Motor neuron (in vitro differentiated cells): Measurements from ENCODE around the gene PIM1. TPM values are rescaled to one million over a fixed set of nuclear protein-coding genes. Genes with fewer than 3 reads are reported as not detected.
"Not testable (repeated sequence)": the region's sequence is repeated elsewhere in the genome, so short reads cannot be mapped to it uniquely, and the experiment has no call there.

Experiments used
- ATAC-seq, 8 experiments: fragments of 200-7000 bp; cut with Tn5 transposase; replicated peaks in 6 of 8; 2 replicates each; pipeline ENCODE4 v1.8.0; 2021; ENCODE audit warnings: mild to moderate bottlenecking in 8 of 8, moderate library complexity in 8 of 8
- H3K27ac ChIP-seq, 2 donors: fragments of 250-450 bp; sonication (Bioruptor Pico); 2 replicates each; pipeline ENCODE4 v1.9.0; 2021; ENCODE audit warnings: antibody characterized with exemption in 2 of 2, mild to moderate bottlenecking in 2 of 2, moderate library complexity in 1 of 2
- H3K4me1 ChIP-seq, 2 donors: fragments of 250-450 bp; sonication (Bioruptor Pico); replicated peaks in 1 of 2; 2 replicates each; pipeline ENCODE4 v1.6.1; 2021; ENCODE audit warnings: antibody characterized with exemption in 2 of 2, mild to moderate bottlenecking in 2 of 2, moderate library complexity in 1 of 2
- H3K4me3 ChIP-seq, 5 donors: fragments of 250-450 bp; sonication (Bioruptor Pico); 2 replicates each; pipeline ENCODE4 v1.9.0; 2021; ENCODE audit warnings: antibody characterized with exemption in 5 of 5, mild to moderate bottlenecking in 5 of 5, moderate library complexity in 4 of 5
- WGBS, 10 experiments: fragments of 450-650 bp; shearing (Covaris generic); methylation state at CpG; one replicate each; pipeline ENCODE4 v1.0.0; 2022; 5-methylcytosine and 5-hydroxymethylcytosine counted together
- in situ Hi-C, 9 experiments: fragments of 400-800 bp; cut with MboI; loops; one replicate each; pipeline ENCODE4 v1.15.0; 2021; ENCODE audit warnings: low sequenced_read_pairs in 9 of 9, low pct_unique_long_range_greater_than_20kb in 2 of 9; ENCODE audit not compliant: unreplicated experiment in 9 of 9
- total RNA-seq, 8 experiments: library from RNA; unstranded; fragments of 300-600 nt; gene quantifications; 2 replicates each; pipeline versions ENCODE4 v1.2.3 to v1.2.4, GENCODE V29; 2022

PIM1 gene
- total RNA-seq, 8 experiments from 2014 or later = 3.1 to 26.3 (median 17.9) TPM

DNA sequence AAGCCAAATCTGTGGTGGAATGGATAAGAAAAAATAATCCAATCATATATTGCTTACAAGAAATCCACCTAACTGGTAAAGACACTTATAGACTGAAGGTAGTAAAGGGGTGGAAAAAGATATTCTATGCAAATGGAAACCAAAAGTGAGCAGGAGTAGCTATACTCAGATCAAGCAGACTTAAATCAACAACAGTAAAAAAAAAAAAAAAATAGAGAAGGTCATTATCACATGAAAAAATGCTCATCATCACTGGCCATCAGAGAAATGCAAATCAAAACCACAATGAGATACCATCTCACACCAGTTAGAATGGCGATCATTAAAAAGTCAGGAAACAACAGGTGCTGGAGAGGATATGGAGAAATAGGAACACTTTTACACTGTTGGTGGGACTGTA lies 24.9 kb downstream of the PIM1 start:
- H3K27ac ChIP-seq, H3K4me1 ChIP-seq, H3K4me3 ChIP-seq, ATAC-seq, in situ Hi-C loops: not testable (repeated sequence)
- WGBS, 10 experiments = no CpG with 5 or more reads among the region's 1 CpG

DNA sequence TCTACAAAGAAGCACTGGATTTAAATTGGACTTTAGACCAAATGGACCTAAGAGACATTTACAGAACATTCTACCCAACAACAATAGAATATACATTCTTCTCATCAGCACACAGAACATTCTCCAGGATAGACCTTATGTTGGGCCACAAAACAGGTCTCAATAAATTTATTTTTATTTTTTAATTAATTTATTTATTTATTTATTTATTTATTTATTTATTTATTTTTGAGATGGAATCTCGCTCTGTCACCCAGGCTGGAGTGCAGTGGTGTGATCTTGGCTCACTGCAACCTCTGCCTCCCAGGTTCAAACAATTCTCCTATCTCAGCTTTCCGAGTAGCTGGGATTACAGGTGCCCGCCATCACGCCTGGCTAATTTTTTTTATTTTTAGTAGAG lies 26.5 kb downstream of the PIM1 start:
- H3K4me1 ChIP-seq, H3K27ac ChIP-seq, in situ Hi-C loops, H3K4me3 ChIP-seq, ATAC-seq: not testable (repeated sequence)
- WGBS, 10 experiments = 0 to 100% (median 79%) methylated on average over 1 to 4 of the region's 4 CpGs; no CpG with 5 or more reads in 3 of the 10 experiments

DNA sequence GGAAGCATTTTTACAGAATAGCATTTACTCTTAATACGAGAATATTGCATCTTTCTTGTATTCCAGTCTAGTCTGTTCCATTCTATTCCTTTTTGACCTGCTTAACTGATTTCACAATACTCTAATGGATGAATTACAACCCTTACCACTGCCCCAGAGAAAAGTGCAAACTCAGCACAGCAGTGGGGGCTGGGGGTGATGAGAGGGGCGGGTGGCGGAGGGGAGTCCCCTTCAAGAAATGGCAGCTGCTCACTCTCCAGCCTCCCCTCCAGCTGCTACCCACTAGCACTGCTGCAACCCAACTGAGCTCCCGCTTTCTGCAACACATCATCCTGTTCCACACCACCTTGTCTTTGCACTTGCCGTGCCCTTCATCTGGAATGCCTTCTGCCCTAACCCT lies 30.1 kb downstream of the PIM1 start:
- 4 to 60% (median 60%) methylated on average over 1 to 4 of the region's 5 CpGs; no CpG with 5 or more reads in 3 of the 10 experiments for WGBS, 10 experiments
- peaks cover 0 to 6% of the 10 kb centered on the region in 2 donors for H3K4me1 ChIP-seq
- in situ Hi-C loops = loop anchor here in 4 of 9 experiments (10.0 to 25.0 kb wide), 3 partner anchors 163 to 313 kb away; partner anchors contain the start of gene C6orf89 (in 3 of the 4)
- ATAC-seq = peak in 5 of 8 experiments; percentile 33 to 71 (median 57)
- H3K27ac ChIP-seq = no peak overlapping the region
- no peak overlapping the region for H3K4me3 ChIP-seq

DNA sequence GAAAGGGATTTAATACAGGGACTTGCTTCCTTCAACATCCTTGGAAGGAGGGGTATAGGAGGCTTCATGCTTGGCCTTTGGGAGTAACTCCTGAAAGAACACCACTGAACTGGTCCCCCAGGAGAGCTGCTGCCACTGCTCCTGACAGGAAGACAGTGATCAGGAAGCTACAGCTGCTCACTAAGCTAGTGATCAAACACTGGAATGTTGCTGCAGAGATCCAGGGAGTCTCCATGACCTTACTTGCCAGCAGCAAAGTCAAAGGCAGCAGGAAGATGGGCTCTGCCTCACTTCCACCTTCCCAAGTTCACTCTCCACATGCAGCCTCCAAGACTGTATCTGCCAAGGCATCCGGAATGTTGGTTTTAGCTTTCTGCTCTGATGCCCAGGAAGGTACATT lies 31.8 kb downstream of the PIM1 start:
- peaks cover 0 to 6% of the 10 kb centered on the region in 2 donors for H3K4me1 ChIP-seq
- no peak overlapping the region for H3K27ac ChIP-seq
- no peak for ATAC-seq
- in situ Hi-C loops = loop anchor here in 4 of 9 experiments (10.0 to 25.0 kb wide), 3 partner anchors 164 to 314 kb away; partner anchors contain the start of gene C6orf89 (in 3 of the 4)
- WGBS, 10 experiments = 100% methylated on average over 1 of the region's 1 CpG; no CpG with 5 or more reads in 8 of the 10 experiments
- H3K4me3 ChIP-seq = no peak overlapping the region

DNA sequence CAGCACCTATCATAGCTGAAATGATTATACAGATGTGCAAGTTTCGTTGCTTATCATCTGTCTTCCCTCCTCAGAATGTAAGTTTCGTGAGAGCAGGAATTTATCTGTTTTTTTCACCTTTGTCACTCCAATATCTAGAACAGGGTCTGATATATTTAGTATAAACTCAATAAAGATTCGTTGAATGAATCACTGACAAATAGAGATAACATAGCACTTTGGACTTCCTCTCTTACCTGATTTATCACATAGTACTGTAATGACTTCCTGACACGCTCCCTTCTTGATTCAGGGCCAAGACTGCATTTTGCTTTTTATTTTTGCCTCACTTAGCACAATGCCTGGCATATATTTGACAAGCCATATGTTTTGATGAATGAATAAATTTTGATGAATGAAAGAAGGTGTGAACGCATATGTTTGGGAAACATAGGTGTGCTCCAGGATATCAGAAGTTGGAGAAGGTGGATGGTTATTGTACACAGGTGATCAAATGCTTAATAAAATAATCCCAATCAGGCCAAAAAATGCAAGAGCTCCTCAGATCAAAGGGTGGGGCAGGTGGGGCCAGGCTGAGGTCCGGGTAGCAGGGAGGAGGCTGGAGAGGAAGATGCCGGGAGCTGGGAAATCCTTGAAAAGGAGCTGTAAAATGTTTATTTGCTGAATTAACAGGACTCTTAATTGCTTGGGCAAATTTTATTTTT lies 33.0 kb downstream of the PIM1 start:
- H3K4me1 ChIP-seq = peaks cover 0 to 6% of the 10 kb centered on the region in 2 donors
- WGBS, 10 experiments = 54 to 90% (median 74%) methylated on average over 2 to 6 of the region's 7 CpGs
- H3K27ac ChIP-seq = no peak overlapping the region
- no peak overlapping the region for H3K4me3 ChIP-seq
- in situ Hi-C loops = loop anchor here in 4 of 9 experiments (10.0 to 25.0 kb wide), 3 partner anchors 166 to 316 kb away; partner anchors contain the start of gene C6orf89 (in 3 of the 4)
- ATAC-seq = no peak

DNA sequence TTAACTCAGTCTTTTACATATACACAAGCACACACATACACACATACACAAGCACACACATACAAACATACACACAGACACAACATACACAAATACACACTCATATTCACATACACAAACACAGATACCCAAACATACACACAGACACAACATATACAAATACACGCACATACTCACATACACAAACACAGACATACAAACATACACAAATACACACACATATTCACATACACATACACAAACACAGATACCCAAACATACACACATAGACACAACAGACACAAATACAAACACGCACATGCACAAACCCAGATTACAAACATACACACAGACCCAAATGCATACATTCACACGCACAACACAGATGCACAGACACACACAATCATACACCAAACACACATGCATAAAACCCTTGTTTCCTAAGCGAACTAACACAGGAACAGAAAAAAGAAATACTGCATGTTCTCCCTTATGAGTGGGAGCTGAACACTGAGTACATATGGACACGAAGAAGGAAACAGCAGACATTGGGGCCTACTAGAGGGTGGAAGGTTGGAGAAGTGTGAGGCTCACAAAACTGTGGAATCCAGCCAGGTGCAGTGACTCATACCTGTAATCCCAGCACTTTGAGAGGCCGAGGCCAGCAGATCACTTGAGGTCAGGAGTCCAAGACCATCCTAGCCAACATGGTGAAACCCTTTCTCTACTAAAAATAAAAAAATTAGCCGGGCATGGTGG lies 34.2 kb downstream of the PIM1 start:
- no peak overlapping the region for H3K27ac ChIP-seq
- in situ Hi-C loops = loop anchor here in 4 of 9 experiments (10.0 to 25.0 kb wide), 3 partner anchors 167 to 317 kb away; partner anchors contain the start of gene C6orf89 (in 3 of the 4)
- WGBS, 10 experiments = 40 to 100% (median 84%) methylated on average over 1 to 5 of the region's 7 CpGs; no CpG with 5 or more reads in 2 of the 10 experiments
- H3K4me3 ChIP-seq = no peak overlapping the region
- peaks cover 0 to 6% of the 10 kb centered on the region in 2 donors for H3K4me1 ChIP-seq
- no peak for ATAC-seq

DNA sequence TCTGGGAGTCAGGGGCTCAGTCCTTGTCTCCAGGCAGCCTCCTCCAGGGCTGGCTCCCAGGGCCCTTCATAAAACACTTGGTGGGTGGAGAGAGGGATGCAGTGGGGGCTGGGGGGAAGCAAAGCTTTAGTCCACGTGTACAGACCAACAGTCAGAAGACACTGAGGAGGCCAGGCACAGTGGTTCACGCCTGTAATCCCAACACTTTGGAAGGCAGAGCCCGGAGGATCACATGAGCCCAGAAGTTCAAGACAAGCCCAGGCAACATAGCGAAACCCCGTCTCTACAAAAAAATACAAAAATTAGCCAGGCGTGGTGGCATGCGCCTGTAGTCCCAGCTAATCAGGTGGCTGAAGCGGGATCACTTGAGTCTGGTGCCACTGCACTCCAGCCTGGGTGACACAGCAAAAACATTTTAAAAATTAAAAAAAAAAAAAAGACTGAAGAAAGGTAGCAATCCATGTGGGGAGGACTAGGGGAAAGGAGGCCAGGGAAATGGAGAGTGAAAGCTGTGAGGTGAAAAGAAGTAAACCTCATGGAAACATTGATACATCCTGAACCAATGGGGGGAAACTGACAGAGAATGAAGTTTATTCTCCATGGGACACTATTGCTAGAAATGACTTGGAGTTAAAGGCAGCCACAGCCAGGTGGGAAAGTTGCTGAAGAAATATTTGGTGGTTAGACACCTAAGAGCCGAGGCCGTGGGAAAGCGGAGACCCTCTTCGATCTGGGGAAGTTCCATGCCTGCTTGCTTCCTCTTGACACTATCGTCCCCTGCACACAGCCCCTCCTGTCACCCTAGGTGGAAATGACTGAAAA lies 35.4 kb downstream of the PIM1 start:
- 51 to 100% (median 79%) methylated on average over 1 to 13 of the region's 13 CpGs for WGBS, 10 experiments
- in situ Hi-C loops = loop anchor here in 4 of 9 experiments (10.0 to 25.0 kb wide), 3 partner anchors 168 to 318 kb away; partner anchors contain the start of gene C6orf89 (in 3 of the 4)
- no peak overlapping the region for H3K27ac ChIP-seq
- peak in 5 of 8 experiments; percentile 49 to 72 (median 57) for ATAC-seq
- H3K4me3 ChIP-seq = no peak overlapping the region
- peaks cover 2 to 3% of the 10 kb centered on the region in 2 donors for H3K4me1 ChIP-seq

DNA sequence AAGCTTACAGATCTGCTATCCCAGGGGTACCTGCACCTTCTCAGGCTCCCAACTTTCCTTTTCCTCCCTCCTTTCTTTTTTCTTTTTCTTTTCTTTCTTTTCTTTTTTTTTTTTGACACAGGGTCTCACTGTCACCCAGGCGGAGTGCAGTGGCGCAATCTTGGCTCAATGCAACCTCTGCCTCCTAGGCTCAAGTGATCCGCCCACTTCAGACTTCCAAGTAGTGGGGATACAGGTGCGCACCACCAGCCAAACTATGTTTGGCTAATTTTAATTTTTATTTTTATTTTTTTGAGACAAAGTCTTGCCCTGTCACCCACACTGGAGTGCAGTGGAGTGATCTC lies 36.0 kb downstream of the PIM1 start:
- in situ Hi-C loops = loop anchor here in 4 of 9 experiments (10.0 to 25.0 kb wide), 3 partner anchors 169 to 319 kb away; partner anchors contain the start of gene C6orf89 (in 3 of the 4)
- WGBS, 10 experiments = 67 to 100% (median 89%) methylated on average over 1 to 4 of the region's 4 CpGs; no CpG with 5 or more reads in 1 of the 10 experiments
- no peak for ATAC-seq

DNA sequence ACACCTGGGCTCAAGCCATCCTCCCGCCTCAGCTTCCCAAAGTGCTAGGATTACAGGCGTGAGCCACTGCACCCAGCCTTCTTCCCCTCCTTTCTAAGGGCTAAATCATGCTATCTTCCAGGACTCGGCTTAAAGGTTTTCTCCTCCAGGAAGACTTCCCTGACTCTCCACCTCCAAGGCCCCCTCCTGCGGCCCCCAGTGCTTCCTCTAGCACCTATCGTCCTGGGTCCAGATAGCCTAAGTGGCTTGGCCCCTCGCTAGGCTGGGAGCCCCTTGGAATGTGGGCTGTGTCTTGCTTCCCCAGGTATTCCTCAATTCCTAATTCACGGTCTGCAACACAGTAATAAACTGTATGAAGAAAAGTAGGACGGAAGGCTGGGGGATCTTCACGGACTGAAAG lies 36.7 kb downstream of the PIM1 start:
- H3K4me1 ChIP-seq = peaks cover 2 to 3% of the 10 kb centered on the region in 2 donors
- H3K4me3 ChIP-seq = no peak overlapping the region
- H3K27ac ChIP-seq = no peak overlapping the region
- in situ Hi-C loops = loop anchor here in 4 of 9 experiments (10.0 to 25.0 kb wide), 3 partner anchors 169 to 319 kb away; partner anchors contain the start of gene C6orf89 (in 3 of the 4)
- no peak for ATAC-seq
- WGBS, 10 experiments = 70 to 100% (median 83%) methylated on average over 1 to 9 of the region's 9 CpGs; no CpG with 5 or more reads in 2 of the 10 experiments

More for the DNA sequence above, 36.0 kb downstream of the PIM1 start:
- peaks cover 2 to 3% of the 10 kb centered on the region in 2 donors for H3K4me1 ChIP-seq
- H3K4me3 ChIP-seq = no peak overlapping the region
- H3K27ac ChIP-seq = no peak overlapping the region

DNA sequence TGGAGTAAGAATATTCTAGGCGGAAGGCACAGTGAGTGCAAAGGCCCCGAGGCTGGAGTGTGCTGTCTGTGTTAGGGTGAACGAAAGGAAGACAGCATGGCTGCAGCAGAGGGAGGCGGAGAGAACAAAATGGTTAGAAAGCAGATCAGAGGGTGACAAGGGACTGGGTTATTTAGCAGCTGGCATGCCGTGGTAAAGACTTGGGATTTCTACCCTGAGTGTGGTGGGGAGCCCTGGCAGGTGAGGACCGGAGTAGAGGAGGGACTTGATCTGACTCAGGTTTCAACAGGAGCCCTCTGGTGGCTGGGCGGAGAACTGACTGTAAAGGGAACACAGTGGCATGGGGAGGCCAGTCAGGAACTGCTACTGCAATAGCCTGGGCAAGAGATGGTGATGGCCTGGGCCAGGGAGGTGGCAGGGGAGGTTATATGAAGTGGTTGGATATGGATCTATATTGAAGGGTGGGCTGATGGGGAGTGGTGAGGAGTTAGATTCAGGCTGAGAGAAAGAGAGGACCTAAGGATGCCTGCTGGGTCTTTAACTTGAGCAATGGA lies 38.0 kb downstream of the PIM1 start:
- H3K4me1 ChIP-seq = peaks cover 2 to 3% of the 10 kb centered on the region in 2 donors
- in situ Hi-C loops = loop anchor here in 4 of 9 experiments (10.0 to 25.0 kb wide), 3 partner anchors 171 to 321 kb away; partner anchors contain the start of gene C6orf89 (in 3 of the 4)
- 0 to 100% (median 65%) methylated on average over 1 to 7 of the region's 7 CpGs; no CpG with 5 or more reads in 3 of the 10 experiments for WGBS, 10 experiments
- no peak overlapping the region for H3K4me3 ChIP-seq
- no peak overlapping the region for H3K27ac ChIP-seq
- ATAC-seq = peak in 7 of 8 experiments; percentile 18 to 87 (median 29)

DNA sequence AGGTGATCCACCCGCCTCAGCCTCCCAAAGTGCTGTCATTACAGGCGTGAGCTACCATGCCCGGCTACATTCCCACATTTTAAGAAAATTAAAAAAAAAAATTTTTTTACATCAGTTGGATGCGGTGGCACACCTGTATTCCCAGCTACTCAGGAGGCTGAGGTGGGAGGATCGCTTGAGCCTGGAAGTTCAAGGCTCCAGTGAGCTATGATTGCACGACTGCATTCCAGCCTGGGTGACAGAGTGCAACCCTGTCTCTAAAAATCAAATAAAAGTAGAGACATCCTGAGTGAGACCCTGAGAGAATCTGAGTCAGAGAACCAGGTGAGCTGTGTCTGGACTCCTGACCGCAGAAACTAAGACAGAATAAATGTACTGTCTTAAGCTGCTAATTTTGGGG lies 38.8 kb downstream of the PIM1 start:
- Histone ChIP-seq H3K27ac (no peak overlapping the region), H3K4me1 (peaks cover 2 to 3% of the 10 kb centered on the region in 2 donors), H3K4me3 (no peak overlapping the region)
- WGBS, 10 experiments = 33 to 100% (median 83%) methylated on average over 1 to 5 of the region's 7 CpGs; no CpG with 5 or more reads in 3 of the 10 experiments
- in situ Hi-C loops = loop anchor here in 4 of 9 experiments (10.0 to 25.0 kb wide), 3 partner anchors 171 to 321 kb away; partner anchors contain the start of gene C6orf89 (in 3 of the 4)
- ATAC-seq = no peak
